Loucy (cell line): ENCODE measurements around the gene MAP3K8.

Experiments used
- H2AFZ ChIP-seq: fragments of 200-600 bp; sonication (generic); 2 replicates; pipeline ENCODE4 v1.6.0; 2016; ENCODE audit warnings: antibody characterized with exemption, mild to moderate bottlenecking, low read length, moderate library complexity
- H3F3A ChIP-seq: fragments of 200-600 bp; 2 replicates; pipeline ENCODE4 v1.6.0; 2016; ENCODE audit warnings: antibody characterized with exemption, low read depth, mild to moderate bottlenecking
- H3K27me3 ChIP-seq: fragments of 200-600 bp; sonication (generic); 2 replicates; pipeline ENCODE4 v1.6.1; 2014; ENCODE audit warnings: low read length, mild to moderate bottlenecking; ENCODE audit not compliant: insufficient read depth, poor library complexity, severe bottlenecking
- H3K36me3 ChIP-seq: fragments of 200-600 bp; sonication (generic); 2 replicates; pipeline ENCODE4 v1.6.1; 2016; ENCODE audit warnings: low read length; ENCODE audit not compliant: insufficient read depth
- H3K4me1 ChIP-seq: fragments of 200-600 bp; sonication (generic); 2 replicates; pipeline ENCODE4 v1.5.1; 2014; ENCODE audit warnings: low read length, mild to moderate bottlenecking; ENCODE audit not compliant: insufficient read depth, poor library complexity, severe bottlenecking
- H3K4me2 ChIP-seq: fragments of 200-600 bp; sonication (generic); 2 replicates; pipeline ENCODE4 v1.6.0; 2014; ENCODE audit warnings: antibody characterized with exemption, low read length, low read depth, mild to moderate bottlenecking; ENCODE audit not compliant: poor library complexity, severe bottlenecking
- H3K4me3 ChIP-seq: fragments of 200-600 bp; sonication (generic); 2 replicates; pipeline ENCODE4 v1.5.1; 2014; ENCODE audit warnings: low read length, mild to moderate bottlenecking, mixed read lengths; ENCODE audit not compliant: poor library complexity, severe bottlenecking
- H3K79me2 ChIP-seq: fragments of 200-600 bp; sonication (generic); 2 replicates; pipeline ENCODE4 v1.6.1; 2014; ENCODE audit warnings: low read length; ENCODE audit not compliant: insufficient read depth
- H3K9ac ChIP-seq: fragments of 200-600 bp; sonication (generic); 2 replicates; pipeline ENCODE4 v1.6.0; 2014; ENCODE audit warnings: mild to moderate bottlenecking, low read depth, low read length, moderate library complexity; ENCODE audit not compliant: poor library complexity, severe bottlenecking
- H3K9me2 ChIP-seq: fragments of 200-600 bp; sonication (generic); replicated peaks from 2 replicates; pipeline ENCODE4 v1.6.1; 2016; ENCODE audit warnings: low read depth, low read length, mixed read lengths
- H3K9me3 ChIP-seq: fragments of 200-600 bp; sonication (generic); 2 replicates; pipeline ENCODE4 v1.6.1; 2014; ENCODE audit warnings: mild to moderate bottlenecking, antibody characterized with exemption, low read length, low read depth; ENCODE audit not compliant: insufficient read depth
- H4K20me1 ChIP-seq: fragments of 200-600 bp; sonication (generic); 2 replicates; pipeline ENCODE4 v1.6.0; 2014; ENCODE audit warnings: antibody characterized with exemption, low read length, mild to moderate bottlenecking; ENCODE audit not compliant: insufficient read depth, poor library complexity, severe bottlenecking
- EZH2phosphoT487 ChIP-seq: fragments of 200-600 bp; IDR thresholded peaks from 2 replicates; pipeline ENCODE4 v1.6.1; 2018; ENCODE audit warnings: antibody characterized with exemption, mild to moderate bottlenecking, moderate library complexity, borderline replicate concordance
- TF ChIP-seq, protein P1 (sequence below): fragments of 200-600 bp; sonication (generic); conservative IDR thresholded peaks from 2 replicates; pipeline ENCODE4 v1.5.1; 2014; ENCODE audit warnings: mild to moderate bottlenecking, antibody characterized with exemption, low read length

The MAP3K8 gene

GRCh38 chr10:30509508-30509907 lies 75.5 kb downstream of the MAP3K8 start:
- H3K4me2 ChIP-seq = no peak overlapping the region

DNA sequence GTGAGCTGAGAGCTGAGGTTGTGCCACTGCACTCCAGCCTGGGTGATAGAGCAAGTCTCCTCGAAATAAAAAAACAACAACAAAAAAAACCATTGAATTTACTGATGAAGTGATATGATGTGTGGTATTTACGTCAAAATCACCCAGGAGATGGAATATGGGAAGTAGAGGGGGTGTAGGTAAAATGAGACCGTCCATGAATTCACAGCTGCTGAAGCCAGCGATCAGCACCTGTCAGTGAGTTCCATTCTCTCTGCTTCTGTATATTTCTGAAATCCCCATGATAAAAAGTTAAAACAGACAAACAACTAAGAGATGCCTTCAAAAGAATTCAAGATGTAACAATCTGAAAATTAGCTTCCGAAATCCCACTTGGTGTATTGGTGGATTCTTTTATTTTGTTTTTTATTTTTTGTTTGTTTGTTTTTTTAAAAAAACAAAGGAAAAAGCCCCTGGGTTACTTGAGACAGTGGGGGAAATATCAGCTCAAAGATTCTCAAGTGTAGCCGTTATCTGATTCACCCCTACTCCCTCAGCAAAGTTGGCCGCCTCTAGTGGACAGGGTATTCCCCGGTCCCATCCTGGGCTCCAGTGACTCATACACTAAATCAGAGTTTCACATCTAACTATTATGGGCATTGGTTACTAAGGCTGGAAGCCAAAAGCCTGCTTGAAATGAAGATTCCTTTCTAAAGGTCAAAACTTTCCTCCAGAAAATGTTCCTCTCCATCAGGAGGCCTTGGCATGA lies 76.4 kb downstream of the MAP3K8 start:
- no peaks in the 10 kb centered on the region for H3F3A ChIP-seq
- no peak overlapping the region for H3K9ac ChIP-seq
- no peaks in the 10 kb centered on the region for H3K79me2 ChIP-seq
- no peaks in the 10 kb centered on the region for H3K9me3 ChIP-seq
- H4K20me1 ChIP-seq = no peaks in the 10 kb centered on the region
- no peak overlapping the region for H2AFZ ChIP-seq
- H3K4me1 ChIP-seq = peaks cover 14% of the 10 kb centered on the region
- no peak overlapping the region for H3K4me2 ChIP-seq
- H3K9me2 ChIP-seq = no peaks in the 10 kb centered on the region
- H3K4me3 ChIP-seq = no peak overlapping the region
- TF ChIP-seq, protein P1, sequence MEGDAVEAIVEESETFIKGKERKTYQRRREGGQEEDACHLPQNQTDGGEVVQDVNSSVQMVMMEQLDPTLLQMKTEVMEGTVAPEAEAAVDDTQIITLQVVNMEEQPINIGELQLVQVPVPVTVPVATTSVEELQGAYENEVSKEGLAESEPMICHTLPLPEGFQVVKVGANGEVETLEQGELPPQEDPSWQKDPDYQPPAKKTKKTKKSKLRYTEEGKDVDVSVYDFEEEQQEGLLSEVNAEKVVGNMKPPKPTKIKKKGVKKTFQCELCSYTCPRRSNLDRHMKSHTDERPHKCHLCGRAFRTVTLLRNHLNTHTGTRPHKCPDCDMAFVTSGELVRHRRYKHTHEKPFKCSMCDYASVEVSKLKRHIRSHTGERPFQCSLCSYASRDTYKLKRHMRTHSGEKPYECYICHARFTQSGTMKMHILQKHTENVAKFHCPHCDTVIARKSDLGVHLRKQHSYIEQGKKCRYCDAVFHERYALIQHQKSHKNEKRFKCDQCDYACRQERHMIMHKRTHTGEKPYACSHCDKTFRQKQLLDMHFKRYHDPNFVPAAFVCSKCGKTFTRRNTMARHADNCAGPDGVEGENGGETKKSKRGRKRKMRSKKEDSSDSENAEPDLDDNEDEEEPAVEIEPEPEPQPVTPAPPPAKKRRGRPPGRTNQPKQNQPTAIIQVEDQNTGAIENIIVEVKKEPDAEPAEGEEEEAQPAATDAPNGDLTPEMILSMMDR = no peak
- no peak for TF ChIP-seq EZH2phosphoT487
- H3K27me3 ChIP-seq = no peaks in the 10 kb centered on the region
- H3K36me3 ChIP-seq = no peaks in the 10 kb centered on the region

More at GRCh38 chr10:30509508-30509907, 75.5 kb downstream of the MAP3K8 start:
- Histone ChIP-seq H2AFZ (no peak overlapping the region), H3K79me2 (no peaks in the 10 kb centered on the region), H3K4me3 (no peak overlapping the region), H3K9ac (no peak overlapping the region), H3K9me2 (no peaks in the 10 kb centered on the region), H3K27me3 (no peaks in the 10 kb centered on the region), H3K9me3 (no peaks in the 10 kb centered on the region), H3K4me1 (peaks cover 15% of the 10 kb centered on the region), H3F3A (no peaks in the 10 kb centered on the region), H3K36me3 (no peaks in the 10 kb centered on the region), H4K20me1 (no peaks in the 10 kb centered on the region)
- TF ChIP-seq EZH2phosphoT487 = no peak
- TF ChIP-seq, protein P1 = no peak

GRCh38 chr10:30510932-30511700 lies 77.1 kb downstream of the MAP3K8 start:
- no peak for TF ChIP-seq EZH2phosphoT487
- TF ChIP-seq, protein P1 = no peak
- Histone ChIP-seq H3K9me3 (no peaks in the 10 kb centered on the region), H3F3A (no peaks in the 10 kb centered on the region), H2AFZ (0 out of 2 replicates have a peak overlapping the region, but pooled peaks have one; percentile 31), H3K36me3 (no peaks in the 10 kb centered on the region), H3K9ac (no peak overlapping the region), H3K9me2 (no peaks in the 10 kb centered on the region), H3K79me2 (no peaks in the 10 kb centered on the region), H3K4me2 (no peak overlapping the region), H3K27me3 (no peaks in the 10 kb centered on the region), H3K4me1 (peaks cover 10% of the 10 kb centered on the region), H3K4me3 (no peak overlapping the region), H4K20me1 (no peaks in the 10 kb centered on the region)
